ENCODE data around the gene SYT2. TPM values are rescaled to one million over a fixed set of nuclear protein-coding genes. Genes with fewer than 3 reads are reported as not detected.
A peak's percentile ranks its signal among the peaks of the same experiment; 100 is the strongest.

The SYT2 gene
- total and polyA plus RNA-seq, 10 of the 15 experiments (the other 5 are each of a cell fraction or from before 2014, with no cell fraction given) = not detected

GRCh38 chr1:202586018-202586821, 124.0 kb downstream of the SYT2 start:
- H4K20me1 ChIP-seq (ENCODE audit: control insufficient read depth, insufficient read depth) = 0 out of 2 replicates have a peak, but pooled peaks cover 4% of the 10 kb centered on the region
- H3K9ac ChIP-seq (ENCODE audit: control insufficient read depth, insufficient read depth, low read length) = no peak overlapping the region
- no peak overlapping the region for H3K4me3 ChIP-seq
- TF ChIP-seq MEF2B (IDR thresholded peaks at IDR 0.05; ENCODE audit: partially characterized antibody, poor library complexity, severe bottlenecking) (peak; percentile 41), ATF3 (IDR thresholded peaks at IDR 0.05; ENCODE audit: borderline replicate concordance, extremely low read depth, low read depth, low read length) (no peak), SMAD1 (IDR thresholded peaks at IDR 0.05; ENCODE audit: low read depth, partially characterized antibody) (peak; percentile 96), RCOR1 (conservative IDR thresholded peaks at IDR 0.05; ENCODE audit: low read depth, low read length) (no peak), ZNF384 (IDR thresholded peaks at IDR 0.05; ENCODE audit: borderline replicate concordance, low read depth, low read length) (no peak), SIX5 (IDR thresholded peaks at IDR 0.05; ENCODE audit: low read depth, low read length, severe bottlenecking) (no peak), SPI1 (IDR thresholded peaks at IDR 0.05; ENCODE audit: borderline replicate concordance, insufficient read depth, low read depth, low read length) (peak; percentile 70; the same call in 1 of the 2 replicates), IKZF1 (conservative IDR thresholded peaks at IDR 0.05) (0 out of 2 replicates have a peak, but pooled peaks have one; percentile 13), ATF7 (IDR thresholded peaks at IDR 0.05; ENCODE audit: low read depth) (0 out of 2 replicates have a peak, but pooled peaks have one; percentile 22)
- H3K9me3 ChIP-seq (replicated peaks; ENCODE audit: control insufficient read depth, insufficient read depth, low read length) = no peaks in the 10 kb centered on the region
- H3K4me1 ChIP-seq (ENCODE audit: control insufficient read depth, insufficient read depth, low read length) = peaks cover 10% of the 10 kb centered on the region
- no peaks in the 10 kb centered on the region for H3K79me2 ChIP-seq (ENCODE audit: control insufficient read depth, insufficient read depth, low read length)
- H2AFZ ChIP-seq (ENCODE audit: control insufficient read depth, low read depth, low read length) = no peak overlapping the region
- POLR2A ChIA-PET = interaction anchor here (1.0 kb wide), 1 partner anchor 41 kb away, joined by 3 read pairs; no protein-coding TSS in a partner anchor
- RAD21 ChIA-PET (ENCODE audit: unreplicated experiment) = interaction anchor here (0.9 to 2.3 kb wide), 7 partner anchors 12 to 133 kb away, joined by 3 to 16 read pairs (median 4); no protein-coding TSS in a partner anchor
- FAIRE-seq = peak; percentile 81
- H3K4me2 ChIP-seq (ENCODE audit: control insufficient read depth, insufficient read depth) = peak overlapping the region; percentile 38; the same call in 1 of the 2 replicates
- 60% methylated on average over 4 of the region's 4 CpGs for WGBS (ENCODE audit: insufficient coverage, insufficient replicate concordance, low lambda C conversion rate, missing lambda C conversion rate)
- intact Hi-C loops (cut with micrococcal nuclease; ENCODE audit: unreplicated experiment) (no loop called here), in situ Hi-C loops (cut with MboI) (no loop called here)
- H3K27me3 ChIP-seq (replicated peaks in 1 of 2; ENCODE audit: control insufficient read depth in 2 of 2, insufficient read depth in 2 of 2, low read length in 1 of 2) = no peaks in the 10 kb centered on the region
- no peak overlapping the region for H3K27ac ChIP-seq (ENCODE audit: control insufficient read depth, insufficient read depth)
- peak; percentile 40 for DNase-seq (ENCODE audit: low read depth, low spot score)
- H3K36me3 ChIP-seq (ENCODE audit: control insufficient read depth in 2 of 2, insufficient read depth in 2 of 2, low read length in 1 of 2) = no peaks in the 10 kb centered on the region
- SMC1A ChIA-PET (ENCODE audit: uncharacterized antibody, unreplicated experiment) = interaction anchor here (0.6 to 6.6 kb wide), 13 partner anchors 9 to 133 kb away, joined by 3 to 50 read pairs (median 3); no protein-coding TSS in a partner anchor
- BruUV-seq (replicated peaks) = no TSS peak
- CTCF ChIA-PET = interaction anchor here (0.7 to 4.3 kb wide), 16 partner anchors 9 to 241 kb away, joined by 3 to 33 read pairs (median 4); no protein-coding TSS in a partner anchor
- ATAC-seq = peak; percentile 73
